HG03025 (cell line): ENCODE measurements around the gene GALNT18.

Experiments
- ATAC-seq: cut with Tn5 transposase; IDR thresholded peaks from one replicate; pipeline ENCODE4 v1.9.1; 2021; ENCODE audit warnings: mild to moderate bottlenecking, moderate library complexity; ENCODE audit not compliant: unreplicated experiment, low FRiP score

GALNT18 gene

DNA sequence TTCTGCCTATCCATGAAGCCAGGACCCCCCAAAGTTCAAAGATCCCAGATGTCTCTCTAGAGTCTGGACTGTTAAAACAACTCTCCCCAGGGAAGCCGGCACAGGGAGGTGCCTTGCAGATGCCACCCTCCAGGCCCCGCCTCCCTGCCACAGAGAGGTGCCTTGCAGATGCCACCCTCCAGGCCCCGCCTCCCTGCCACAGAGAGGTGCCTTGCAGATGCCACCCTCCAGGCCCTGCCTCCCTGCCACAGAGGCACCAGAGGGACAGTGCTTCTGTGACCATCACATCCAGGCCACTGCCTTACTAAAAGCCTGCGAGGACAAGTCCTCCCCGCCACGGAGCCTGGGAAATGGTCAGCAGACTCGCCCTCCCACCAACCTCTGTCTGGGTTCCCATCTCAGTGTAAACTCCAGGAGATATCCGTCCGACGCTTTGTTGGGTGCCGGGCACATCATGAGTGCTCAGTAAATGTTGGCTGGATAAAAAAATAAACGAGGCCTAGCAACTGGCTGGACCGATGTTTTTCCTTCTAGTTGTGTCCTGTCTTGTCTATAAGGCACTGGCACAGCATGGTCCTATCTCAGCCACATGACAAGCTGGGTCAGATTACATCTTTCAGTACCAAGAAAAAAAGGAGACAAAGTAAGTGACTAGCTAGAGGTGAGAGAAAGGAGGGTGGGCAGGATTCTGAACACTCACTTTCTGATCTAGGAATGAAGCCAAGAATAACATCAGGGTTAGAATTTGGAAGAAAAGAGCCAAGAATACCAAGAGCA lies 177.6 kb downstream of the GALNT18 start:
- ATAC-seq, result no peak

DNA sequence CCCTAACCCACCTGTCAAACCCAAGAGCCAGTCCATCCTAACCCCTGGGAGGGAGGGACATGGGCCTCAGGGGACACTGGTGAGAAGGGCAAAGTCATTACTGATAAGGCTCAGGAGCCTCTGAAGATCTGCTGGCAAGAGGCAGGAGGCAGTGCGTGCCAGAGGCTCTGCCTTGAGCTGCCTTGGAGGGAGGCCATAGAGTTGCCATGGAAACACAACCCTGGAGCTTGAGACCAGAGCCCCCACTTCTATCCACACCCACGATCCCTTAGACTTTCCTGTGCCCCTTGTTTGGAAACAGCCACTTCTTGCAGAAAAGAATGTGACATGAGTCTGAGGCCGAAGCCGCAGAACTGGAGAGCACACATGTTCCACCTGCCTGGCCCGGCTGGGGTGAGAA lies 179.0 kb downstream of the GALNT18 start:
- ATAC-seq, result no peak

DNA sequence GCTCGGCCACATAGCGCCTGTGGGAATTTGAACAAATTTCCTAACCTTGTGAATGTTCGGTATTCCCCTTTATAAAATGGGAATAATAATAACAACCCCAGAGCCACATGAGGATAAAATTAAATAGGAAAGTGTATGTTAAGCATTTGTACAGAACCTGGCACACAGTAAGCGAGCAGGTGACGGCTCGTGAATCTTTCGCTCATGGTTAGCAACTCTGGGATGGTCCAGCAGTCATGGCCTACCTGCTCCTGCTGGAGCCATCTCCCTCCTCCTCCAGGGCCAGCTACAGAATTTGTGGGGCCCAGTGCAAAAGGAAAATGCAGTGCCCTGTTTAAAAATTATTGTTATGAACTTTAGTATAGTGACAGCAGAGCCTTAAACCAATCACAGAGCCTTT lies 180.3 kb downstream of the GALNT18 start:
- ATAC-seq, result no peak

DNA sequence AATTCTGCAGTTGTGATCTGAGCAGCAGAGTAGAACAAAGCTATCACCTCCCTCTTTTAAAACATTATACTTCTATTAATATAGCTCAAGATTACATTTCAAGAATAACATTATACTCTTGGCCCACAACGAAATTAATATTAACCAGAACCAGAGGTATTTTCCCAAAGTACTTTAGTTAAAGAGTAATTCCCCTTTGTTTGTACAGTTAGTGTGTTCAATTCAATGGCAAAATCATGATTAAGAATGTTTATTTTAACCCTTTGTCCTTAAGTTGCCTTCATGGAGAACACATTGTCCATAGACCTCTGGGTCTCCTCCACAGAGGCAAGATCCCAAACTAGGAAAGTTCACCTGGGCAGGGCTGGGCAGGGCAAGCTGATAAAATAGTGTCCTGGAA lies 180.7 kb downstream of the GALNT18 start:
- no peak for ATAC-seq

DNA sequence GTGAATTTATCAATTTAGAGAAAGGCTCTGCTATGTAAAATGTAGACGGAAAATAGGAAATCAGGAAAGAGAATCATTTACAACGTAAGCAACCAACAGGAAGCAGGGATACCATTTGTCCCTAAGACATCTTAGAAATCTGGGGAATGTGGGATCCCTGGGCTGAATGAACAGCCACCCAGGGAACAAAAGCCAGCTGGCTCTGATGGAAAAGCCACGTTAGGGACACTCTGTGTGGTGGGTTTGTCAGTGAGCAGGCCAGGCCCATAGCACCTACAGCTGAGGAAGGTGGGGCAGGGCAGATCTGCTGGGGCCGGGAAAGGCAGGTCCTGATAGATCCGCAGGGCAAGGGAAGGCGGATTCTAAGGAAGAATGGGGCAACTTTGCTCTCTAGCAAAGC lies 181.7 kb downstream of the GALNT18 start:
- no peak for ATAC-seq

DNA sequence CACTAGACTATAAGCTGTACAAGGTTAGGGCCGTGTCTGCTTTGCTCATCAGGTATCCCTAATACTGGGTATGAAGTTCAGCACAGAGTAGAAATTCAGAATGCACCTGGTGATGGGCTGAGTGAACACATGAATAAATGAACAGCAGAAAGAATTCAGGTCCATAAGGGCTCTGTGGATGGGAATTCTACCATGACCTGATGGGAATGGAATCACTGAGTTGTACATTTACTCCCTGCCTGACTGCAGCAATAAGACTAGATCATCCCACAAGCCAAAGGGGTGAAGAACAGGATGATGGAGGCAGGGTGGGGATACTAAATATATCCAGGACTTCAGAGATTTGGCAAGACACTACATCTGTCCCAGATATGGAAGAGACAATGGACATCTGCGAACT lies 182.2 kb downstream of the GALNT18 start:
- no peak for ATAC-seq

DNA sequence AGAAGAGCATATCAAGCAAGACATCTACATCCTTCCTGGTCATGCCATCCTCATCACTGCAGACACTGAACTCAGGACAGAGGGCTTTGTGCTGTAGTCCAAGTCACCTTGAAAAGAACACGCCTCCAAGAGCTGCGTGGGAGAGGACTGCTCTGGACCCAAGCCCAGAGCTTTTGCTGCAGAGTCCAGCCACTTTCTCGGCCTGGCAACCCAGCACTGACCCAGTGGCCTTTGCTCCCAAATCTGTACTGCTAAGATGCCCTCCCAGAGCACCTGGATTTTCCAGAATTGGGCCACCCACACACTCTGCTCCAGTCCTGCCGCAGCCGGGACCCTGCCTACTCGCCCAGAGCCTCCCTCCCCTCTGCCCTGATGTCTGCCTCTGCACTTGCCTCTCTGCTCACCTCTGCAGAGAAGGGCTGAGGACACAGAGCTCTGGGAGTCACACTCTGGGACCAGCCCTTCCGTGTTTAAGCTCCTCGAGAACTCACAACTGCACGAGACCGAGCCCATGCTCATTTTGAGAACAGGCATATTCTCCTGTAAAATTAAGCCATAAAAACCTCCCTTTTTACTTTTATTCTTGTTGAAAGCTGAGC lies 185.0 kb downstream of the GALNT18 start:
- no peak for ATAC-seq

DNA sequence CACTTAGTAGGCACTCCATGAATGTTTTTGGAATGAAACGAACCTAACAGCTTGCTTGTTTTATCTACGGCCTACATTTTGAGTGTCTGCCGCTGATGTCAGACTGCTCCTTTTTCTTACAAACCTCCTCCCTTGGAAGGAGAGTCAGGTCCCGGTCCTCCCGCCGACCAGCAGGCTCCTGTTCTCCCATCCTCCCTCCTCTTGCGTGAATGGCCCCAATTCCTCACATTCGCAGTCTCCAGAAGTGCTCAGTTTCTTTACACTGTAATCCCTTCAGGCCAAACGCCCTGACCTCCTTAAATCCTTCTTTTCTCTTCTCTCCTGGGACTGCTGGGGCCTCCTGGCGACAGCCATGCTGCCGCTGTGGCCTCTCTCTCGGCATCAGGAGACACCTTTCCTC lies 186.2 kb downstream of the GALNT18 start:
- ATAC-seq, result no peak

DNA sequence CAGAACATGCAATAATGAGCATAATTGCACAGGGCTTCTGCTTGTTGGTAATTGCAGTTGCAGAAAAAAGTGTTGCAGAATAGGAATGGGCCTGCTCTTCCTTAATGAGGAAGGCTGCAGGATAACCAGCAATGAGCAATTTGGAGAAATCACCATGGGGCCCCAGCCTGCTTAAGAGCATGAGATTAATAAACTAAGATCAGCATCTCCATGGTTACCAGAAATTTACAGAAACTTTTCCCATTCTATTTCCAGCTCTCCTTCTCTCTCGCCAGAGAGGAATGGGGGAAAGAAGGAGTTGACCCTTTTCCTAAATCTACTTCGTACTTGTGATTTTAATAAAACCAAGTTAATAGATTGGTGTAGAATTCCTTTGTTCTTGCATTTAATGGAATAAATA lies 187.8 kb downstream of the GALNT18 start:
- no peak for ATAC-seq

DNA sequence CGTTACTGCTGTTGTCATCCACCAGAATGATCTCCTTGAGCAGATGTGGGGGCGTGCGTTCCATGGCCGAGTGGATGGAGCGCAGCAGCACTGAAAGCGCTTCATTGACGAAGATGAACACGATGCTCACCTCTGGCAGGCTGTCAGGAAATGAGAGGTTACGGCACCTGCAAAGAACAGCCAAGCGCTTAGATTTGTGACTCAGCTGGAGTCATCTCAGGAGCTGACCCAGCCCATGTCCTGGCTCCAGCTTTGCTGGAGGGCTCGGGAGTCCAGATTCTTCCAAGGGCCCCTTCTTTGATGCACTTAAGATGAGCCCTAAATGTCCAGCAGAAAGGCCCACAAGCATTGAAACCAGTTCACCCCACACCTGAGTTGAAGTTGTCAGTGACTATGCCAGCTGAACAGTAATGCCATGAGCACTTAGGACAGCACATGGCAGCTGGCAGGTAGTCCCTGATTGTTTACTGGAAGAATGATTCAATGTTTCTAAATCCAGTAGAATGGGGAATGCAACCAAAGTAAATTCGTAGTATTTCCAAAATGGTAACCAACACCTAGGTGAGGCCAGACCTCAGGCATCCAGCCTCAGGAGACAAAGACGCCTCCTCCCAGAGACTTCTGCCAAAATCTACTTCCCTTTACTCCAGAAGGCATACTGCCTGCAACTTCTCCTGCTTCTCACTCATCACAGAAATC lies 189.0 kb downstream of the GALNT18 start:
- ATAC-seq, result no peak

DNA sequence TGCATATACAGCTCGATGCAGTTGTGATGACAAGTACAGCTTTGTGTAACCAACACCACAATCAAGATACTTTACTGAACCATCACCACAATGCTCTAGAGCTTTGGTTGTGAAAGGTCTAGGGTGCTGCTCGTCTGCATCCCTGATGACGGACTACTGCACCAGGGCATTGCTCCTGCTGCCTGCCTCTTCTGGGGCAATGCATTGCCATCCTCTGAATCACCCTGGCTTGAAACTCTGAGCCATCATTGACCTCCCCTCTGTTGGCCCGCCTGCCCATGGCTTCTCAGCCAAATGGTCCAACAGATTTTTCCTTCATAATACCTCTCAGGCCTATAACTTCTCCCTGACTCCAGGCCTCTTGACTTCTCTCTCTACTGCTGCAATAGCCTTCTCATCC lies 191.4 kb downstream of the GALNT18 start:
- no peak for ATAC-seq

DNA sequence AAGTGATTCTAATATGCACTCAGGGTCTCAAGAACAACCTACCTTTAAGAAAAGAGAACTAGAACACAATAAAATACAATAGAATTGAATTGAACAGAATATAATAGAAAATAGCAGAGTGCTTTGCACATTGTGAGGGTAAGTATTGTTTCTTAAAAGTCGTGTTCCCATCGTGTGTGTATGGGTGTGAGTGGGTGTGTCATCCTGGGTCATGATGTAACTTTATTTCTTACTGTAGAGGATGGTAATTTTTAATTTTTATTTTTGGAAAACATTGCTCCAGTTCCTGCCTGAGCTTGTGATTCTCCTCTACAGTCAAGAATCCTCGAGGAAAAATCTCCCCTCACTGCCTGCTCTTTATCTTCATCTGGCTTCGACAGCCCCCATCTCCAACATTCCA lies 193.1 kb downstream of the GALNT18 start:
- no peak for ATAC-seq

DNA sequence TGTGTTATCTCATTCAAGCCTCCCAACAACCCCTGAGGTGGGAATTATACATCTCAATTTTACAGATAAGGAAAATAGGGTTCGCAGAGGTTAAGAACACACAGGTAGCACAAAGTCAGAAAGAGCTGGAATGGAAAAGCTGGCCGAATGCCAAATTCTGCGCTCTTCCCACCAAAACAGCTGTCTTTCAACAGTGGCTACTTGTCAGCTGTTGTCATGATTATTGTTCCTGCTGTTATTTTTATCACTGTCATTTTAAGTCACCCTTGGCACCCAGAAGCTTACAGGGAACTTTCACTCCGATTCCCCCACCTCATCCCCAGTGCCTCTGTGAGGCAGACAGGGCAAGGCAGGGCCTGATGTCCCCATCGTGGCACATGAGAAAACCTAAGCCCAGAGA lies 194.3 kb downstream of the GALNT18 start:
- ATAC-seq, result no peak

DNA sequence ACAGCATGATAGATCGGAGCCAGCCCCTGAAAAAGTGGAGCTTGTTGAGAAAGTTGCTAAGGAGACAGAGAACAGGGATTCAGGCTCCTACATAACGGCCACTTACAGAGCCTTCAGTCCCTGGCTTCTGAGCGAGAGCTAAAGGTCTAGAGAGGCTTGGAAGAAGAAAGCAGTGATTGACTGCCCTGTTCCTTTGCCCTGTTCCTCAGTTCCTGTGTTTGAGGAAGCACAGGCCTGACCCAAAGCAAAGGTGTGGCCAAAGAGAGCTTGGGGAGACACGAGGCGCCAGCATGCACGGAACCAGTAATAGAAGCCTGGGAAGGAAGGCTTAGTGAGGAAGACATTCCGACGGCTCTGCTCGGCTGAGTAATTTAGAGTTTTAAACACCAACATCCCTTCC lies 194.7 kb downstream of the GALNT18 start:
- no peak for ATAC-seq

DNA sequence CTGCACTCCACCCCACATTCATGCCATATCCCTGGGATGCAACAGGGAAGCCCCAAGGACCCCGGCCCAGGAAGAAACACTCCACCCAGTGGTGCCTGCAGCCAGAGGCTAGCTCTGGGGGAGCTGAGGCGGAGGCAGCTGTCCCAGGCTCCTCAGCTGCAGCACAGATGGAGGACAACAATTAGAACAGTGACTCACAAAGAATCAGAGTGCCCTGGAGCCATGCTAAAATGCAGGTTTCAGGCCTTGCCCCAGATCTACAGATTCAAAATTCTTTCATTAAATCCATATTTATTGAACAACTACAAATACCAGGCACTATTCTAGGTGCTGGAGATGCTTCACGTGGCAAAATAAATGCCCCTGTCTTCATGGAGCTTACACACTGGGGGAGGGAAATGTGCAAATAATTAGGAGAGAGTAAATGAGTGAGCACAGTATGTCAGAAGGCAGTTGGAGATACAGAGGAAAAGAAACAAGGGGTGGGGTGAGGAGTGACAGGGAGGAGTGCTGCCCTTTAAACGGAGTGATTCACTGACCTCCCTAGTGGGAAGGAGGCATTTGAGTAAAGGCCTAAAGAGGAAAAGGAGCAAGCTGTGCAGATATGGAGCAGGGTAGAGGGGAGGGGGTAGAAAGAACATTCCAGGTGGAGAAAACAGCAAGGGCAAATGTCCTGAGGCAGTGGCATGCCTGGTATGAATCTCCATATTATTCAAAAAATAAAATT lies 195.4 kb downstream of the GALNT18 start:
- no peak for ATAC-seq

DNA sequence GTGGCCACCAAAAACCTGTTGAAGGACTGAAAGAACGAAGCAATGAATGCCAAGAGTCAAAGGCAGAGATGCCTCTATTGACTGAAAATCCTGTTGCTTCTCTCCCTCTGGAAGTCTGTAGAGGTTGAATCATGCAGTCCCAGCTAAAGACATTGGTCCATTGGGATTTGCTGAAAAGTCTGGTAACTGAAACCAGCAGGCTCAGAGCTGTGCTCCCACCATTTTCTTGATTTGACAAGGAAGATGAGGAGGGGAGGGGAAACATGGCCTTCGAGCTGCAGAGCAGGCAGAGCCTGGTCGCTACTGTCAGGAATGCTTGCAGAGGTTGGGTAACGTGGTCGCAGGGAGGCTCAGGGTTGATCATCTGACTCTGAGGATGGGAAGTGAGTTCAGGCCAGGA lies 196.0 kb downstream of the GALNT18 start:
- no peak for ATAC-seq

DNA sequence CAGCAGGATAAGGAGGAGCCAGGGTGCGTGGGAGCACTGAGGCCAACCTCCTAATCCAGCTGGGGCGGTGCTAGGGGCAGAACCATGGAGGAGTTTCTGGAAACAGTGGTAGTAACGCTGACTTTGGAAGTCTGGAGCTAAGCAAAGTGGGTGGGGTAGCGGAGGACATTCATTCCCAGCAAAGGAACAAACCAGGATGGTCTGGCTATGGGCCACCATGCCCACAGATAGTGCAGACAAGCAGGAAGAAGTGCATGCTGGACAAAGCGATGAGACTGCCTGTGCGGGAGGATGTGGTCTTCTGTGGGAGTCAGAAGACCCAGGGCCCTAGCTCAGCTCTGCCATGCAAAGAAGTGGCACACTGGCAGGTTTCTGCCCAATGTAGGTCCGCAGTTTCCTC lies 197.1 kb downstream of the GALNT18 start:
- no peak for ATAC-seq

DNA sequence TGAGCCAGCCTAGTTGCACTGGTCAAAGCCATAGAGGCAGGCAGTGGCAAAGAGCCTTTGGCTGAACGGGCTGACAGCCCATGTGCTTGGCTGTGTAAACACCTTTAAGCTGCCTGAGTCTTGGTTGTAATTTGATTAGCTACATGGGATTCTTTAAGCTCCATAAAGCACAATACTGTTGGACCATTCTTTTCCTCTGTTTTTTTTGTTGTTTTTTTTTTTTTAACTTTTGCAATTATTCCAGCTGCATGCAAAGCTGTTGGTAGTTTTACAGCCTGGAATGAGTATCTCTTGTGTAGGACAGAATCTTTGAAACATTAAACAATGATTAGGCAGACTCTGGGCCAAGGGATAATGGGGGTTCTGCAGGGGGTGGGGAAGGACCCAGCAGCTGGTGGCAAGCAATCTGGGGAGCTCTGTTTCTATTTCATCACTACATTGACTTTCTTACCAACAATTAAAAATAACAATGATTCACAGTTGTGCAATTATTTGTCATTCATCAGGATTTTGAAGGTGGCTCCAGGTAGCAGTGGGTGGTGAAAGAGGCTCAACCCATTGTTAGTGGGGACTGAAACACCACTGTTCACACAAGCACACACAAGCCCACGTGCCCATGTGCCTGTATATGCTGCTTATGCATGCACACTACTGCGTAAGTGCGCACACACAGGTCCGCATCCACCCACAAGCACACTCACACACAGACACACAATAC lies 199.2 kb downstream of the GALNT18 start:
- ATAC-seq, result no peak

DNA sequence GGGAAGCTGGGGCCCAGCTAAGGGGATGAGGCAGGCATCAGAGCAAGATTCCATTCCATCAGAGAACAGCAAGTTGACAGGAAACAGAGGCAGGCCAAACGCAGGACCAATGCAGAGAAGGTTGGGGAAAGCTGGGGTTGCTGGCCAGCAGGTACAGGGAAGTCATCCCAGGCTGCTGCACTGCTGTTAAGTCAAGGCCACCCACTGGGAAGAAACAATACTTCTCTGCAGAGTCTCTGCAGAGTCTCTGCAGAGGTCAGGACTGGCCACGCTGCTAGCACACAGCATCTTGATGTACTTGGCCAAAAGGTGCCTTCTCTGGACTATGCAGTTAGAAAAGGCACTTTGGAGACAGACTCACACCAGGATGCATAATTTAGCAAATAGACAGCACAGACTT lies 200.3 kb downstream of the GALNT18 start:
- ATAC-seq, result no peak

DNA sequence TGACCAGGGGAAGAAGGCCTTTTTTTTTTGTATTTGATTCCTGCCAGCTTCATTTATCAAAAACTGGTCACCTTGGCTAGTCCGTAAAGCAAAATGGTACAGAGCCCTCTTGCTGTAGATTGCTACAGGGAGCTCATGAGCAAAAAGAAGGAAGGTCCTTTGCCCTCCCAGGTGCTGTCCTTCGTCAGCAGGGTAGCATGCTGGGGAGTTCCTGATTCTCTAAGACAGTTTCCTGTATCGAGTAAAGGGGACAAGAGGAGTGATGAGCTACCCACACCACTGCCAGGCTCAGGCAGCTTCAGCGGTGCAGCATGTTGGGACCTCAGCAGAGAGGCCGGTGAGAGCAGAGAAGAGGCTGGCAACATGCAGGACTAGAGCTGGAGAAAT lies 200.9 kb downstream of the GALNT18 start:
- no peak for ATAC-seq
